ENCODE data around the gene LAT. TPM values are rescaled to one million over a fixed set of nuclear protein-coding genes. Genes with fewer than 3 reads are reported as not detected.

The LAT gene
- total RNA-seq, 4 donors from 2014 or later, result 4.4 to 10.6 (median 7.0) TPM

DNA sequence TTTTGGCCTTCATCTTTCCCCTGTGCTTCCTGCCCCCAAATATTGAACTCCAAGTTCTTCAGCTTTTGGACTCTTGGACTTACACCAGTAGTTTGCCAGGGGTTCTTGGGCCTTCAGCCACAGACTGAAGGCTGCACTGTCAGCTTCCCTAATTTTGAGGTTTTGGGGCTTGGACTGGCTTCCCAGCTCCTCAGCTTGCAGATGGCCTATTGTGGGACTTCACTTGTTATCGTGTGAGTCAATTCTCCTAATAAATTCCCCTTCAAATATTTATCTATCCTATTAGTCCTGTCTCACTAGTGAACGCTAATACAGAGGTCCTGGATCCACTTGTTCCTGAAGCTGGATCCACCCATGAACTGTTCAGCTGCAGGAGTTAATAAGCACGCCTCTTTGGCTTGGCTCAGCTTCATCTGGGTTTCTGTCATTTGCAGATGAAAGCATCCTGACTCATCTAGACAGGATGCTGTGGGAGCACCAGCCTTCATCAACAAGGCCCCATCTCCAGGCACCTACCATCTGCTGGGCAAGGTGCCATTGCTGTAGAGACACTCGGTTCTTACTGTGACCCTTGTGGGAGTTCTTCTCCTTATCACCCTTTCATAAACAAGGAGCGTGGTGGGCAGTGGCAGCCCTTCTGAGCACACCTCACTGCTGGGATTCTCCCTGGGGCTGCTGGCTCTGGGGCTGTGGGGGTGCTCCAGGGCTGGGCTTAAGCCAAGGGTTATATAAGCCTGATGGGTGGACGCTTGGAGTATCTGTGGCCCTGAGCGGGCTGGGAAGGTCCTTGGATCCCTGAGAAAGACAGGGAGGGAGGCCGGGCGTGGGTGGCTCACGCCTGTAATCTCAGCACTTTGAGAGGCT is 23.1 kb downstream of the LAT start:
- no peak for DNase-seq
- no peak overlapping the region for H3K27ac ChIP-seq
- WGBS, 2 donors, result 72 to 84% methylated on average over 9 of the region's 10 CpGs
- no peaks in the 10 kb centered on the region for H3K27me3 ChIP-seq
- no peaks in the 10 kb centered on the region for H3K36me3 ChIP-seq
- no peaks in the 10 kb centered on the region for H3K4me1 ChIP-seq
- H3K9me3 ChIP-seq, result no peaks in the 10 kb centered on the region
- no peak overlapping the region for H3K4me3 ChIP-seq (replicated peaks in 1 of 3)
- intact Hi-C loops (cut with DNase I), result no loop called here
- TF ChIP-seq, protein P1, sequence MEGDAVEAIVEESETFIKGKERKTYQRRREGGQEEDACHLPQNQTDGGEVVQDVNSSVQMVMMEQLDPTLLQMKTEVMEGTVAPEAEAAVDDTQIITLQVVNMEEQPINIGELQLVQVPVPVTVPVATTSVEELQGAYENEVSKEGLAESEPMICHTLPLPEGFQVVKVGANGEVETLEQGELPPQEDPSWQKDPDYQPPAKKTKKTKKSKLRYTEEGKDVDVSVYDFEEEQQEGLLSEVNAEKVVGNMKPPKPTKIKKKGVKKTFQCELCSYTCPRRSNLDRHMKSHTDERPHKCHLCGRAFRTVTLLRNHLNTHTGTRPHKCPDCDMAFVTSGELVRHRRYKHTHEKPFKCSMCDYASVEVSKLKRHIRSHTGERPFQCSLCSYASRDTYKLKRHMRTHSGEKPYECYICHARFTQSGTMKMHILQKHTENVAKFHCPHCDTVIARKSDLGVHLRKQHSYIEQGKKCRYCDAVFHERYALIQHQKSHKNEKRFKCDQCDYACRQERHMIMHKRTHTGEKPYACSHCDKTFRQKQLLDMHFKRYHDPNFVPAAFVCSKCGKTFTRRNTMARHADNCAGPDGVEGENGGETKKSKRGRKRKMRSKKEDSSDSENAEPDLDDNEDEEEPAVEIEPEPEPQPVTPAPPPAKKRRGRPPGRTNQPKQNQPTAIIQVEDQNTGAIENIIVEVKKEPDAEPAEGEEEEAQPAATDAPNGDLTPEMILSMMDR (IDR thresholded peaks at IDR 0.05), result no peak
- TF ChIP-seq POLR2A (IDR thresholded peaks at IDR 0.05), result no peak

DNA sequence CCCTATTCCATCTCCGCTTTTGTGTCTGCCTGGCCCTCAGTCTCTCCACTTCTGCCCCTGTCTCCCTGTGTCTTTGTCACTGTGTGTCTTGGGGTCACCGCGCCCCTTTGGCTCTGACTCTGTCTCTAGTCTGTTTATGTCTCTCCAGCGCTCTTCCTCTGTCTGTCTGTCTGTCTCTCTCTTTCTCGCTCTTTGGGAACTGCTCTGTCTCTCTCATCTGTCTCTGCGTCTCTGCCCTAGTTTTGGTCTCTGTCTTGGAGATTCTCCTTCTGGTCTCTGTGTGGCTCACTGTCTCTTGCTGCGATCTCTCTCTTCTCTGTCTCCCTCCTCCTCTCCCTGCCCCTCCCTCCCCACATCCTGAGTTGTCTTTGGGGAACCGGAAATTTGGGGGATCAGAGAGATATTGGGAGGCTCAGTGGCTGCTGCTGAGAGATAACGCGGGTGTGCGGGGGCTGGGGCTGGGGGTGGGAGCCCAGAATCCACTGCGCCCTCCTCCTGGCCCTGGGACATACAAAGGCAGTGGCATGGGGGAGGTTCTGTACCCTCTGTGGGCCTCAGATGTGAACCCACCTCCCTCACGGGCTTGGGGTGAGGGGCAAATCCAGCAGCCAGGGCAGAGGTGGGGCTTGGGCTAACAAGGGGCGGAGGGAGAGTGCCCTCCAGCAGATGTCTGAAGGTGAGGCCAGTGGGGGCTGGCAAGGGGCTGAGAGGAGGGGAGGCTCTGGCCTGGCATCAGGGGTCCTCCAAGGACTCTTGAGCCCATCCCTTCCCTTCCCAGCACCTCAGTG is 24.4 kb downstream of the LAT start:
- 66 to 82% methylated on average over 12 to 13 of the region's 14 CpGs for WGBS, 2 donors

DNA sequence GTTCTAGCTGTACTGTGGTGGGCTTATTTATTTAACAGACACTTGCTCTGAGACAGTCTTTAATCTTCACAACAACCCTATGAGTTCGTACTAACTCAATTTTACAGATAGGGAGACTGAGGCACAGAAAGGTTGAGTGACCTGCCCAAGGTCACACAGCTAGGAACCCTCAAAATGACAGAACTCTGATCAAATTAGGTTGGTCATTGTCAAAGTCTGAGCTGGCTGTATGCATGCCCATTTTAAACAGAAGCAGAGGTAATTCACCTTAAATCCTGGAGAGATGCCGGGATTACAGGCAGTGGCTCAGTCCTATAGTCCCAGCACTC is 24.9 kb downstream of the LAT start:
- DNase-seq, result no peak
- no peaks in the 10 kb centered on the region for H3K27me3 ChIP-seq
- no peaks in the 10 kb centered on the region for H3K9me3 ChIP-seq
- H3K36me3 ChIP-seq, result no peaks in the 10 kb centered on the region
- 74 to 88% methylated on average over 2 of the region's 2 CpGs for WGBS, 2 donors
- no peaks in the 10 kb centered on the region for H3K4me1 ChIP-seq
- intact Hi-C loops (cut with DNase I), result no loop called here
- no peak overlapping the region for H3K27ac ChIP-seq
- TF ChIP-seq, protein P1 (IDR thresholded peaks at IDR 0.05), result no peak
- no peak for TF ChIP-seq POLR2A (IDR thresholded peaks at IDR 0.05)
- H3K4me3 ChIP-seq (replicated peaks in 1 of 3), result no peak overlapping the region

More for the DNA sequence above, 24.4 kb downstream of the LAT start:
- H3K4me1 ChIP-seq, result no peaks in the 10 kb centered on the region
- H3K27me3 ChIP-seq, result no peaks in the 10 kb centered on the region
- intact Hi-C loops (cut with DNase I), result no loop called here
- no peak overlapping the region for H3K27ac ChIP-seq
- H3K36me3 ChIP-seq, result no peaks in the 10 kb centered on the region
- H3K4me3 ChIP-seq (replicated peaks in 1 of 3), result no peak overlapping the region
- no peaks in the 10 kb centered on the region for H3K9me3 ChIP-seq
- TF ChIP-seq POLR2A (IDR thresholded peaks at IDR 0.05), result no peak
- TF ChIP-seq, protein P1 (IDR thresholded peaks at IDR 0.05), result no peak
- no peak for DNase-seq

DNA sequence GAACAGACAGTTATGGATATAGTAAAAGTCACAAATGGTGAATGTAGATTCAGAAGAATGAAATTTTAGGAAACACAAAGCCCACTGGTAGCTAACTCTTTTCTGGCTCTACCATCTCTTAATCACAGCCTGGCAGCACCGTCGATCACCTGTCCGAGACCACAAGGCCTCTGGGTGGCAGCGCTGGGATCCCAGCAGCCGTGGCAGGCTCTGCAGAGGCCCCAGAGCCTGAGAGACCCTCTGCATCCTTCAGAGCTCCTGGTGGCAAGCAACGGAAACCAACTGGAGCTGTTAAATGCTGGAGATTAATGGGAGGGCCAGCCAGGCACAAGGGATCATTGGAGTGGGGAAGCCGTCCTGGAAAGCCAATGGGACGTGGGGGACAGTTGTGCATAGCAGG is 26.3 kb downstream of the LAT start:
- Histone ChIP-seq H3K4me1 (no peaks in the 10 kb centered on the region), H3K36me3 (no peaks in the 10 kb centered on the region), H3K4me3 (replicated peaks in 1 of 3) (no peak overlapping the region), H3K27ac (no peak overlapping the region), H3K9me3 (no peaks in the 10 kb centered on the region), H3K27me3 (no peaks in the 10 kb centered on the region)
- intact Hi-C loops (cut with DNase I), result no loop called here
- WGBS, 2 donors, result 64 to 72% methylated on average over 7 to 8 of the region's 8 CpGs
- DNase-seq, result no peak
- TF ChIP-seq, protein P1 (IDR thresholded peaks at IDR 0.05), result no peak
- TF ChIP-seq POLR2A (IDR thresholded peaks at IDR 0.05), result no peak

DNA sequence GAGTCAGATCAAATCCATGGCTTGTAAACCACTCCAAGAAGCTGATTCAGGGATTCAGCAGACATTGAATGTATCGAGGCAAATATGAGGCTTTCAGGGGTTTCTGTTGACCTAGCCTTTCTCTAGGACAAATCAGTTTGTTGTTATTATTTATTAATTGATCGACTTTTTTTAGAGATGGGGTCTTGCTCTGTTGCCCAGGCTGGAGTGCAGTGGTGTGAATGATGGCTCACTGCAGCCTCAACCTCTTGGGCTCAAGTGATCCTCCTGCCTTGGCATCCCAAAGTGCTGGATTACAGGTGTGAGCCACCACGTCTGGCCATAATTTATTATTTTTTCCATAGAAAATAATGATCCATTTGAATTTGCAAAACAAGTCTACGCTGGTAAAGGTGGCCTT is 27.0 kb downstream of the LAT start:
- WGBS, 2 donors, result 83 to 91% methylated on average over 4 of the region's 4 CpGs
- no peaks in the 10 kb centered on the region for H3K27me3 ChIP-seq
- H3K36me3 ChIP-seq, result no peaks in the 10 kb centered on the region
- no peak overlapping the region for H3K4me3 ChIP-seq (replicated peaks in 1 of 3)
- TF ChIP-seq POLR2A (IDR thresholded peaks at IDR 0.05), result no peak
- TF ChIP-seq, protein P1 (IDR thresholded peaks at IDR 0.05), result no peak
- no peaks in the 10 kb centered on the region for H3K9me3 ChIP-seq
- intact Hi-C loops (cut with DNase I), result no loop called here
- no peak for DNase-seq
- no peak overlapping the region for H3K27ac ChIP-seq
- no peaks in the 10 kb centered on the region for H3K4me1 ChIP-seq
